Smooth muscle cell (in vitro differentiated cells): Measurements from ENCODE around the gene POU2F1. TPM values are rescaled to one million over a fixed set of nuclear protein-coding genes. Genes with fewer than 3 reads are reported as not detected.

Source experiments
- DNase-seq: peaks from one replicate; lab custom pipeline; 2025; ENCODE audit not compliant: unreplicated experiment; lab: John Stamatoyannopoulos, UW
- H2AFZ ChIP-seq: fragments of 200-600 bp; sonication (generic); 2 replicates; pipeline ENCODE4 v1.6.0; 2016; ENCODE audit warnings: antibody characterized with exemption, low read depth, mild to moderate bottlenecking
- H3F3A ChIP-seq: fragments of 200-600 bp; sonication (generic); 2 replicates; pipeline ENCODE4 v1.6.0; 2017; ENCODE audit warnings: antibody characterized with exemption, low read depth
- H3K27ac ChIP-seq: fragments of 200-600 bp; sonication (generic); 2 replicates; pipeline ENCODE4 v1.5.1; 2016; ENCODE audit warnings: low read depth, mild to moderate bottlenecking
- H3K27me3 ChIP-seq: fragments of 200-600 bp; sonication (generic); 2 replicates; pipeline ENCODE4 v1.6.1; 2016; ENCODE audit warnings: low read depth, mild to moderate bottlenecking
- H3K36me3 ChIP-seq: fragments of 200-600 bp; sonication (generic); 2 replicates; pipeline ENCODE4 v1.5.1; 2016; ENCODE audit warnings: low read depth
- H3K4me1 ChIP-seq: fragments of 200-600 bp; sonication (generic); 2 replicates; pipeline ENCODE4 v1.5.1; 2016; ENCODE audit warnings: low read depth
- H3K4me2 ChIP-seq: fragments of 200-600 bp; sonication (generic); 2 replicates; pipeline ENCODE4 v1.6.0; 2016; ENCODE audit warnings: mild to moderate bottlenecking
- H3K4me3 ChIP-seq: fragments of 200-600 bp; sonication (generic); 2 replicates; pipeline ENCODE4 v1.5.1; 2016; ENCODE audit warnings: mild to moderate bottlenecking
- H3K79me2 ChIP-seq: fragments of 200-600 bp; sonication (generic); 2 replicates; pipeline ENCODE4 v1.6.0; 2016; ENCODE audit warnings: low read depth, mild to moderate bottlenecking
- H3K9ac ChIP-seq: fragments of 200-600 bp; sonication (generic); 2 replicates; pipeline ENCODE4 v1.6.0; 2016; ENCODE audit warnings: low read depth
- H3K9me3 ChIP-seq: fragments of 200-600 bp; sonication (generic); replicated peaks from 2 replicates; pipeline ENCODE4 v1.5.1; 2016; ENCODE audit warnings: low read depth
- H4K20me1 ChIP-seq: fragments of 200-600 bp; sonication (generic); 2 replicates; pipeline ENCODE4 v1.6.0; 2016; ENCODE audit warnings: low read depth
- CTCF ChIP-seq: fragments of 200-600 bp; sonication (generic); IDR thresholded peaks from 2 replicates; pipeline ENCODE4 v1.5.1; 2017; ENCODE audit warnings: borderline replicate concordance, mild to moderate bottlenecking, antibody characterized with exemption; ENCODE audit not compliant: insufficient read depth, poor library complexity, severe bottlenecking
- WGBS: methylation state at CpG from one replicate; pipeline ENCODE4 v1.1.7; 2016; ENCODE audit warnings: low lambda C conversion rate; 5-methylcytosine and 5-hydroxymethylcytosine counted together
- polyA plus RNA-seq: library from polyadenylated mRNA; unstranded; fragments of >200 nt; fragmentation: Nextera tagmentation; extraction: Ambion mirVana; gene quantifications from 2 replicates; pipeline ENCODE4 v1.2.1, GENCODE V29; 2016
- total RNA-seq: library from RNA; depleted of rRNA; stranded (reverse); fragments of >200 nt; gene quantifications from 2 replicates; pipeline ENCODE4 v1.2.3, GENCODE V29; 2014

POU2F1 gene
- total and polyA plus RNA-seq, 2 experiments from 2014 or later, result 5.3 to 15.6 TPM

GRCh38 chr1:167404161-167404888, 183.6 kb downstream of the POU2F1 start:
- WGBS, result 91% methylated on average over 4 of the region's 4 CpGs
- Histone ChIP-seq H3K36me3 (no peaks in the 10 kb centered on the region), H3K4me3 (no peak overlapping the region), H4K20me1 (no peaks in the 10 kb centered on the region), H3K79me2 (no peaks in the 10 kb centered on the region), H3F3A (no peaks in the 10 kb centered on the region), H3K9me3 (no peaks in the 10 kb centered on the region), H3K27ac (no peak overlapping the region), H3K4me2 (no peak overlapping the region), H3K27me3 (no peaks in the 10 kb centered on the region), H3K9ac (no peak overlapping the region), H3K4me1 (no peaks in the 10 kb centered on the region), H2AFZ (no peak overlapping the region)
- no peak for TF ChIP-seq CTCF
- no peak for DNase-seq

- WGBS, result 72% methylated on average over 3 of the region's 3 CpGs
- no peak overlapping the region for H3K9ac ChIP-seq
- no peaks in the 10 kb centered on the region for H4K20me1 ChIP-seq
- no peaks in the 10 kb centered on the region for H3F3A ChIP-seq
- H2AFZ ChIP-seq, result no peak overlapping the region
- no peak for DNase-seq
- no peaks in the 10 kb centered on the region for H3K79me2 ChIP-seq
- no peak for TF ChIP-seq CTCF
- no peaks in the 10 kb centered on the region for H3K27me3 ChIP-seq
- H3K4me2 ChIP-seq, result no peak overlapping the region
- H3K4me1 ChIP-seq, result no peaks in the 10 kb centered on the region
- no peak overlapping the region for H3K4me3 ChIP-seq
- H3K27ac ChIP-seq, result no peak overlapping the region
- H3K9me3 ChIP-seq, result no peaks in the 10 kb centered on the region
- no peaks in the 10 kb centered on the region for H3K36me3 ChIP-seq
Measured at GRCh38 chr1:167404908-167405307, 184.2 kb downstream of the POU2F1 start.

- Histone ChIP-seq H3K4me1 (no peaks in the 10 kb centered on the region), H3K9me3 (no peaks in the 10 kb centered on the region), H3K4me2 (no peak overlapping the region), H3K27me3 (no peaks in the 10 kb centered on the region), H3K4me3 (no peak overlapping the region), H3F3A (no peaks in the 10 kb centered on the region), H3K79me2 (no peaks in the 10 kb centered on the region), H3K9ac (no peak overlapping the region), H4K20me1 (no peaks in the 10 kb centered on the region), H2AFZ (no peak overlapping the region), H3K36me3 (no peaks in the 10 kb centered on the region), H3K27ac (no peak overlapping the region)
- TF ChIP-seq CTCF, result no peak
- 85% methylated on average over 1 of the region's 1 CpG for WGBS
- no peak for DNase-seq
Measured at GRCh38 chr1:167408355-167408754, 187.7 kb downstream of the POU2F1 start.

GRCh38 chr1:167409183-167409582, 188.5 kb downstream of the POU2F1 start:
- H3K4me3 ChIP-seq, result no peak overlapping the region
- no peak overlapping the region for H2AFZ ChIP-seq
- no peak for TF ChIP-seq CTCF
- no peak overlapping the region for H3K4me2 ChIP-seq
- H3F3A ChIP-seq, result no peaks in the 10 kb centered on the region
- H3K9me3 ChIP-seq, result no peaks in the 10 kb centered on the region
- H3K36me3 ChIP-seq, result no peaks in the 10 kb centered on the region
- H4K20me1 ChIP-seq, result no peaks in the 10 kb centered on the region
- DNase-seq, result no peak
- no peaks in the 10 kb centered on the region for H3K79me2 ChIP-seq
- no peak overlapping the region for H3K9ac ChIP-seq
- no peaks in the 10 kb centered on the region for H3K27me3 ChIP-seq
- 79% methylated on average over 1 of the region's 1 CpG for WGBS
- H3K4me1 ChIP-seq, result no peaks in the 10 kb centered on the region
- H3K27ac ChIP-seq, result no peak overlapping the region
